HuH-7 (cell line): Measurements from ENCODE around the gene PPT1.

Source experiments
- DNase-seq: peaks from one replicate; pipeline ENCODE4 v3.0.0; 2011; ENCODE audit warnings: low spot score

Gene PPT1

DNA sequence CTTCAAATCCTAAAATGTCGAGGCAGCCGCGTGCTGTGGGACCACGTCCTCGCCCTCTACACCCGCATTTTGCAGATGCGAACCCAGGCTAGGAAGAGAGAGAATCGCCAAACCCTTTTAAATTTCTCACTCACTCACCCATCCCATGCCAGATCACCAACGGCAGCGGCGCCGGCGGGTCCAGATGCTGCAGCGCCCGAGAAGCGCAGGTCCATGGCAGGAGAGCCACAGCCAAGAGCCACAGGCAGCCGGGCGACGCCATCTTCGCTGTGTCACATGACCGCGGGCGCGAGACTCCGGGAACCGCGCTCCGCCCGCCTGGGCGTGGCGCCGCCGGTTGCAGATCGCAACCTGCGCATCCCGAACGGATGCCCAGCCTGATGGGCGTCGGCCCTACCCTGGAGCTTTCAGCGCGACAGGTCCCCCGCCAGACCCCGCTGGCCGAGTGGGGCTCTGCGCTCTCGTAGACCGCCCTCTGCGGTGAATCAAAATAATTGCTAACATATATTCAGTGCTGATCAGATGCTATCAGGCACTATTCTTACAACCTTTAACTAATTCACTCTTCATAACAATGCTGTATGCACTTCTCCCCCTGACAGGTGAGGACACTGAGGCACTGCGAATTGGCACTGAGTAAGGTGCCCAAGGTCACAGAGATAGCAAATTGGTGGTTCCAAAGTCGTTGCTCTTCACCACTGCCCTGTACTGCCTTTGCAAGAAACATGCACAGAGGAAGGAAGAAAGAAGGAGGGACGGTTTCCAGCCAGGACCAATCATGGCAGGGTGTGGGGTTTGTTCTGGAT, at the start of gene PPT1:
TSS of gene PPT1 (minus strand) at position 276 of the 806 bp plus-strand sequence. CDS start at position 262, 14 bp downstream.
- DNase-seq = peak; percentile 79

DNA sequence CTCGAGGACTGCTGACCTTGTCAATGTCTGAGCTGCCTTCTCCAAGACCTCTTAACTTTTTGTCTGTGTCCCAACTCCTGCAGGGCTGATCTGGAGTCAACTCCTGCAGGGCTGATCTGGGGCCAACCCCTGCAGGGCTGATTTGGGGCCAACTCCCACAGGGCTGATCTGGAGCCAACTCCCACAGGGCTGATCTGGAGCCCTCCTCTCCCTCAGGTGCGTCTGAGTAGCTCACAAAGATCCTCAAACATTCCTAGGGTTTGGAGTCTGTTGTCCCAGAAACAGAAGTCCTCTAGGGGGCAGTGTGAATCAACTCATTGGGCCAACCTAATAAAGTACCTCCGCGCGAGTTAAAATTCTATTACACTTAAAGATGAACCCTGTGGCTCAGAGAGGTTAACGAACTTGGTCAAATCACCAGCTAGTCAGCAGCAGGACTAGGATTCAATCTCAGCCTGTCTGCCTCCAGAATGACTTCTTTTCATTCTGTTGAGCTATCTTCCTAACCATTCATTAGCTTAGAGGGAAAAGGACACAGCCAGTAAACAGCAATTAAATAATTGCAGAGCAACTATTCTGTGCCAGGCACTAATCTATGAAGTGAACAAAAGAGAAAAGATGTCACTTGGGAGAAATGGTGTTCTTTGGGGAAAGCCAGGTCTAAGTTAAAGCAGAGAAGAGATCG, 47.0 kb upstream of the PPT1 start:
- peak; percentile 52 for DNase-seq

DNA sequence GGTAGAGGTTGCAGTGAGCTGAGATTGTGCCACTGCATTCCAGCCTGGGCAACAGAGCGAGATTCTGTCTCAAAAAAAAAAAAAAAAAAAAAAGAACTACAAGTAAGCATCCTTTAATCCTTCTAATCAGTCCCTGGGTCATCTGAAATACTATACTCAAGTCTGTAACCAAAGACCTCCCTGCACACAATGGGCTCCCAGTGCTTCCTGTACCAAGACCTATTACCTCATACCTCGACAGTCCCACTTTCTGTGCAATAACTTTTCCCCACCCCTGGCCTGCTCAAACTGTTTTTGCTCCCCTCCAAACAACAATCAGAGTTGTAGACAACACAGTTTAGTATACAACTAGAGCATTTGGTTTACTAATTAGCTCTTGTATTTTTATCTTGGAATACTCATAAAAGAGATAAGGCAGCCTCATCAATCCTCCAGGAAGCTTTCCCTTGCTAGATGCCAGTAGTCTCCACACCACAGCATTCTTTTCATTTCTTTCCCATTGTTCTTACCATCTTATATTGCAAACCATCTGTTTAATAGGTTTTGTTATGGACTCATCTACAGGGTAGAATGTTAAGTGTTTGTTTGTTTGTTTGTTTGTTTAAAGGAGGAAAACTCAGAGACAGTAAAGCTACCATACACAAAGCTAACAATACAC, 45.0 kb upstream of the PPT1 start:
- DNase-seq = no peak

DNA sequence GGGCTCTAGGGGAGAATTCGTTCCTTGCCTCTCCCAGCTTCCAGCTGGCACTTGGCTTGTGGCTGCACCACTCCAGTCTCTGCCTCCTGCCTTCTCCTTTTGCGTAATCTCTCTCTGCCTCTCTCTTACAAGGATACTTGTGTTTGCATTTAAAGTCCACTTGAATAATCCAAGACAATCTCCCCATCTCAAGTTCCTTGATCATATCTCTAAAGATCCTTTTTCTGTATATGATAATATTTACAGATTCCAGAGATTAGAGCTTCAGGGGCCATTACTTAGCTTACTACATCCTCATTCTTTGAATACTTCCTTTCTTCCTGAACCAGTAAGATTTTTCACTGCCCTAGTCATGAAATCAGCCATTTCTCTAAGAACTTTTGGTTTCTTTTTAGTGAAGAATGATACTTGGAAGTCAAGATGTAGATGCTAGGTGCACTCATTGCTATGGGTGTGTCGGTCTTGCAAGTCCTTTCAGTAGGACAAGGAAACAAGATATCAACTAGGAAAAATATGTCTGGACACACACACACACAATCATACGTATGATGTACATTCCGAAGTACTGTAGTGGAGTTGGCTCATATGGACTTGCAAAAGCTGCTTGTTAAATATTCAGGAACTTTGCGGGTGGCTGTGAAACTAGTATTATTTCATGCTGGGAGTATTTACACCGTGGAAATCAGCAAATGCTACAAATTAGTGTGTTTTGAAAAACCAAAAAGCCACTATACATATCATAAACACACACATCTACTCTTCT, 43.3 kb upstream of the PPT1 start:
- no peak for DNase-seq

DNA sequence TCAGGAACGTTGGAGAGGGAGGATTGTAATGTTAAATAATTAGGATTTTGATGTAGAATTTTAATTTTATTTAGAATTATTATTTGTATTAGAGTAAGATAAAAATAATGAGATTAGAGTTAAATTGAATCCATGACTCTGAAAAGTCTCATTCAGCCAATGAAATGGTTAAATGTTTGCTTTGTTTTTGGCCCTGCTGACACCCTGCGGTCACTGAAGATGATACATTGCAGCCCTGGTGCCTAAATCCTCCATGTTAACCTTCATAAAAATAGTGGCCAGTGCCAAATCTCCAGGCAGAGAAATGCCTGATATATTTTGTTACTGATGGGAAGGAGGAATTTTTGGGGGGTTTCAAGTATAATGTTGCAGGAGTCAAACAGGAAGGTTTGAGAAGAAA, 36.8 kb upstream of the PPT1 start:
- no peak for DNase-seq

DNA sequence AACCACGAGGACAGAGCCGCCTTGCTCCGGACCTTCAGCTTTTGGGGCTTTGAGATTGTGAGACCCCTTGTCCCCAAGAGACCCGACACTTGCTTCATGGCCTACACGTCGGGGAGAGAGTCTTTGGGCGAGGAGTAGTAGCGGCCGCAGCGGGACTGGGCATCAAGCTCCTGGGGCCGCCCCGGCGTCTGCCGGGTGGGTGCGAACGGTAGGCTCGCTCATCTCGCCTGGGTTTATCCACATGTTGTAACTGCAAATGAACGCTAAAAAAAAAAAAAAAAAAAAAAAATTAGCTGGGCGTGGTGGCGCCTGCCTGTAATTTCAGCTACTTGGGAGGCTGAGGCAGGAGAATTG, 36.2 kb upstream of the PPT1 start:
- no peak for DNase-seq

DNA sequence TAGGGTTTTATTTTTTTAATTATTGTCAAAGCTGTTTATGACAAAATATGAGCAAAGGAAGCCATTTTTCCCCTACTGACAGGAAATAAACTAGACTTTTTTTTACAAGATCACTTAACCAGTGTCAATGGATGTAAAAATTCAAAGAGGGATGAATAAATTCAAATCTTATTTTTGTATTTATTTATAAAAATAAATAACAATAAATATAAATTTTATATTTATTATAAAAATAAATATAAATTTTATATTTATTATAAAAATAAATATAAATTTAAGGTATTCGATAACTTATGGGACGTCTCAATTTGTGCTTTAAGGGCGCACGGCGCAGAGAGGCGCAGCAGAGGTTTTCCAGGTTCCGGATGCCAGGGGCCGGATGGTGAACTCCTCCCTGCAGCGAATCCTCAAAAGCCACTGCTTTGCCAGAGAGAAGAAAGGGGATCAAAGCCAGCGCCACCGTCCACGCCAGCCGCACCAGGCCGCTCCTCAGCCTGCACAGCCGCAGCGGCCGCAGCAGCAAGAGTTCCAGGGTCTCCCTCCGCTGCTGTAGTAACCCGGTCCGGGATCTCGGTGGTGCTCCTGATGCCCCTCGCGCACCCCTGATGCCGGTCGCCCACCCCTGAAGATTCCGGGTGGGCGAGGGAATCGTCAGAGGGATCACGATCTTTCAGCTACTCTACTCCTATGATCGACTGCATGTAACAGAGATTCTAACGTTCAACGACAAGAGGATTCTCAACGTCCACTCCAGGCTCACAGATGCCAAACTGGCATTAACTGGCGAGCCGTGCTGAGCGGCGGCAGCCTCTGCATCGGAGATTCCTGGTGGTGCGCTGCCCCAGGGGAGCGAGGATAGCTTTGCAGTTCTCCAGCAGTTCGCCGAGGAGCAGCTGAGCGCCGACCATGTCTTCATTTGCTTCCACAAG, 35.6 kb upstream of the PPT1 start:
- DNase-seq = no peak

GRCh38 chr1:40130892-40131291, 33.8 kb upstream of the PPT1 start:
- no peak for DNase-seq

GRCh38 chr1:40122855-40123254, 25.8 kb upstream of the PPT1 start:
- DNase-seq = no peak

GRCh38 chr1:40120128-40120527, 23.1 kb upstream of the PPT1 start:
- DNase-seq = no peak

GRCh38 chr1:40114400-40114799, 17.3 kb upstream of the PPT1 start:
- no peak for DNase-seq

- no peak for DNase-seq
Observed at GRCh38 chr1:40110389-40110788, 13.3 kb upstream of the PPT1 start.

DNA sequence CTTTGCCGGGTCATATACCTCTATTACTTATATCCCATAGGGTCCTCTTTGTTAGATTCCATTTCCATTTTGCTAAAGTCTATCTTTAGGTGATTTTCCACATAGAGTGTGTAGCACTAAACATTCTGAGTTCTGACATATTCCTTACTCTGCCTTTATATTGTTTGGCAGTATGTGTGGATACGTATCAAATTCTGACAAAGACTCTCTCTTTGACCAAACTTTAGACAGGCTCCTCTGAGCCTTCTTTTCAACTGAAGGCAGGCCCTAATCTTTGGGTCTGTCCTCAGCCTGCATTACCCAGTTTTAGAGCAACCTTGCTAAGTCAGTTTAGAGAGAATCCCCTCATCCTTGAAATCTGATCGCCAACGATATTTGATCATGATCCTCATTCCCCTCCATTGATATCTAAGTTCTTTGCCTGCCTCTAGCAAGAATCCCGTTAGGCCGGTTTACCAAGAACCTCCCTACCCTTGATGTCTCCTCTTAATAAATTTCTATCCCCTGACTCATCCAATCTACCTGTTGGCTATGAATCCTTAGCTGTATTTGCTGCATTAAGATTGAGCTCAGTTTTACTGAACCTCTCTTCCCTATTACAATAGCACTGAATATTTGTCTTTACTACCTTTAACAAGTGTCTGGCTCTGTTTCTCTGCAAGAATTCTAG, 10.4 kb upstream of the PPT1 start:
- no peak for DNase-seq

DNA sequence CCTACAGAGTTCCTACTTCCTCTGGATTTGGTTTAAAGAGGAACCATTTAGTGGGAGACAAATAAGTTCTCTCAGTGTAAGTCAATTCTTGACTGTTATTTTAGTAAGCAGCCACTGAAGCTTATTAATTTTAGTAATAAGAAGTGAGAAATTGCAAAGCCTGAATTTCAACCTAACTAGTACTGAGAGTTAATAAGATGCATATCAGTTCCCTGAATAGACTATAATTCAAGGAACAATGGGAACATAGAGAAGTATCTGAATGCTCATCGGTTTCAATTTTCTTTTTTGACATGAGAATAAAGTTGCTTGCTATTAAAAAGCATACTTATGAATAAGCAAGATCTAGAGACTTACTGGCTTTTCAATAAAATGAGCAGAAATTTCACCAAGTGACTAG, 8.0 kb upstream of the PPT1 start:
- DNase-seq = no peak

- DNase-seq = no peak
Observed at GRCh38 chr1:40102896-40103295, 5.8 kb upstream of the PPT1 start.

DNA sequence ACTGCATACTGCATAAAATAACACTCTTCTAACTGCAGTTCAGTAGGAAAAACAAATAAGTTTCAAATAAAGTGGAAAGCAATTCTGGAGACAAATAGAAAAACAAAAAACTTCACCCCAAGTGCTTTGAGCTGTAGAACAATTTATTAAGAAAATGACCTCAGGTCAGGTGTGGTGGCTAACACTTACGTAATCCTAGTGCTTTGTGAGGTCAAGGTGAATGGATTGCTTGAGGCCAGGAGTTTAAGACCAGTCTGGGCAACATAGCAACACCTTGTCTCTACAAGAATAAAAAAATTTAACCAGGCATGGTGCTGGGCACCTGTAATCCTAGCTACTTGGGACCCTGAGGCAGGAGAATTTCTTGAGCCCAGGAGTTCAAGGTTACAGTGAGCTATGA, 5.0 kb upstream of the PPT1 start:
- DNase-seq = no peak

DNA sequence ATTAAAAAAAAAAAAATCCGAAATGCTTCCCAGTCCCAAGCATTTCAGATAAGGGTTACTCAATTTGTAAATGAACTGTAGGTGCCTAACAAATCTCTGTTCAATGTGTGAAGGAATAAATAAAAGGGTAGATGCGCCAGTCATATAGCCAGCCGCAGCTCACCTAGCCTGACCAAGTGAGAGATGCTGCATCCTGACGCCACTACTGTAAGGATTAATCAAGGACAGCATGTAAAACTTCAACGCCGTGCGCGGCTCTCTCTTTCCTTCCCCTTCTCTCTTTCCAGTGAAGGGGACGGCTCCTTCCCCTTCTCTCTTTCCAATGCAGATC, 441 bp downstream of the PPT1 start:
- no peak for DNase-seq

- DNase-seq = no peak
Observed at GRCh38 chr1:40095806-40096205, 1.2 kb downstream of the PPT1 start.

DNA sequence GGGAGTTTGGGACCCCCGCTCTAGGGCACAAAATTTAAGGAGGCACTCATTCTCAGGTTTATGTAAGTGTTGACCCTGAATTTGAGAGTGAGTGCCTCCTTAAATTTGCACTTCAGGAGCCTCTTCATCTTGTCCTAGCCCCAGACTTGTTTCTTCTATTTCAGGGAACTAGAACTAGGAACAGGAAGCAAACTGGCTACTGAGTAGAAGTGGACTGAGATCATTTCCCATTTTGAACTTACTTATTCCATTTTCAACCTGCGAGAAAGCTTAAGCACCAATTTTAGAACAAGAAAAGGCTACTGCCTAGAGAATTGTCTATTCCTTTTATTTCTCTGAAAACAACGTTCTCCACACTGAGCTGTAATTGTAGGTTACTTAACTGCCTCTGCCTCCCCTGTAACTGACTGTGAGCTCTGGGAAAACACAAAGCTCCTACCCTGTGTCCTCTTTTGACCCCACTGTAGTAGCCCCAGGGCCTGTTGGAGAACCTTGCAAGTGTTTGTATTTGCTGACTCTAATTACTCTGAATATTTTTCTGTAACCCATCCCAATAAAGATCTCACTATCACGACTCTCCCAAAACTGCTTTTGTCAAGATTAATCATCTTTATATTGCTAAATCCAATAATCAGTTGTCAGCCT, 2.5 kb downstream of the PPT1 start:
- no peak for DNase-seq
